Esophagus mucosa (tissue), 1 donor: ENCODE measurements around the gene GDF11. TPM values are rescaled to one million over a fixed set of nuclear protein-coding genes. Genes with fewer than 3 reads are reported as not detected.

Experiments
- ATAC-seq: fragments of 200-7000 bp; cut with Tn5 transposase; one replicate; pipeline ENCODE4 v1.9.1; 2020
- total RNA-seq: library from RNA; stranded (reverse); gene quantifications from one replicate; pipeline ENCODE4 v1.2.4, GENCODE V29; 2023
- donor health status: DM: yes; HTN: yes; CAD: no.

GDF11 gene
- total RNA-seq, 1 donor from 2014 or later: 1.2 TPM

DNA sequence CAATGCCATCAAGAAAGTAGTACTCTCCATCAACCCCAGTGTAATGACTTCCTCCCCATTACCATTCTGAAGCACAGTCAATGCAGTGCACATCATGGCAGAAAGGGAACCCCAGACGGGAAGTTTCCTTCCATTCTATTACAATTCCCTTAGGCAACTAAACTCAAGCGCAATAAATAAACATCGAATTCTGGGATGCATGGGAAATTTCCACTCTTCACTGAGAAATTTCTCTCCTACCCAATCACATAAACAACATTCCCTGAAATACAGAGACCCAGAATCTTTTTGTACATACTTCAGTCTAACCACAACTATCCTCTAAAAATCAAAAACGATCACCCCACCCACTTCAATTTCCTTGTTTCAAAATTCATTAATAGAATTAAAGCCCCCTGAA lies 54.6 kb downstream of the GDF11 start:
- ATAC-seq: no peak

Other genes starting within 250 kb of the GDF11 start
- not detected for gene OR6C4, start 193.5 kb upstream of the GDF11 start, total RNA-seq
- not detected for gene OR2AP1, start 170.7 kb upstream of the GDF11 start, total RNA-seq
- gene OR10P1, start 106.2 kb upstream of the GDF11 start, total RNA-seq: not detected
- gene ITGA7, start 35.2 kb upstream of the GDF11 start, total RNA-seq: 6.7 TPM
- 109 TPM for gene BLOC1S1, start 27.1 kb upstream of the GDF11 start, total RNA-seq
- gene RDH5, start 22.7 kb upstream of the GDF11 start, total RNA-seq: 0.92 TPM
- 253 TPM for gene CD63, start 14.1 kb upstream of the GDF11 start, total RNA-seq
- 47.6 TPM for gene SARNP, start 74.6 kb downstream of the GDF11 start, total RNA-seq
- gene ORMDL2, start 74.9 kb downstream of the GDF11 start, total RNA-seq: 64.2 TPM
- 15.3 TPM for gene DNAJC14, start 86.5 kb downstream of the GDF11 start, total RNA-seq
- gene MMP19, start 99.8 kb downstream of the GDF11 start, total RNA-seq: 0.60 TPM
- gene PYM1, start 184.8 kb downstream of the GDF11 start, total RNA-seq: 66.9 TPM
- 170 TPM for gene DGKA, start 188.0 kb downstream of the GDF11 start, total RNA-seq
- 0.52 TPM for gene PMEL, start 222.9 kb downstream of the GDF11 start, total RNA-seq
- gene CDK2, start 223.7 kb downstream of the GDF11 start, total RNA-seq: 20.5 TPM
- gene RAB5B, start 231.0 kb downstream of the GDF11 start, total RNA-seq: 111 TPM